ENCODE measurements around the gene TBL1X.

The TBL1X gene

DNA sequence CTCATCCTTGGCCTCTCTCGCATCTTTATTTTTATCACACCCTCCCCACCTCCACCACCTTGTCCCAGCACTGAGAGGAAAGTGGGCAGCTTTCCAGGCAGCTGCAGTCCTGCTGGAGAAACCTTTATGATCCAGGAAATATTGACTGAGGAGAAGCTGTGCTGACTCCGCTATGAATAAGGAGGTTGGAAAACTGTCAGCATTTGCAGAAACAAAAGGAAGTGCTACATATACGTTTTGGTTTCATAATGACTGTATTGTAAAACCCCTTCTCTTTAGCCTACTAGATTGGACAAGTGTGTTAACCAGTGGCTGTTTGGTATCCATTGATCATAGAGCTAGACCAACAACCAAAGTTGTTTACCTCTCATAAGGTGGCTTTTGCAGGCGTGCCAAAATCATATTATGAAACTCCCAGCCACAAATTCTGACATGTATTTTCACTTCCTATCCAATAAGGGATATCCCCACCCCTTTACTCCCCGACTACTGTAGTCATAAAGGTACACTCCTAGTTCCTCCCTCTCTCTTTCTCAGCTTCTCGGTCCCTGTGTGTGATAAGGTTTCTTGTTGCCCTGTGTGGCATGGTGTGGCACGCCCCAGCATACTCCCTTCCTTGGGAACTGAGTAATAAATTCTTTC is 212.4 kb downstream of the TBL1X start:
- DNase-seq = peak; percentile 11

DNA sequence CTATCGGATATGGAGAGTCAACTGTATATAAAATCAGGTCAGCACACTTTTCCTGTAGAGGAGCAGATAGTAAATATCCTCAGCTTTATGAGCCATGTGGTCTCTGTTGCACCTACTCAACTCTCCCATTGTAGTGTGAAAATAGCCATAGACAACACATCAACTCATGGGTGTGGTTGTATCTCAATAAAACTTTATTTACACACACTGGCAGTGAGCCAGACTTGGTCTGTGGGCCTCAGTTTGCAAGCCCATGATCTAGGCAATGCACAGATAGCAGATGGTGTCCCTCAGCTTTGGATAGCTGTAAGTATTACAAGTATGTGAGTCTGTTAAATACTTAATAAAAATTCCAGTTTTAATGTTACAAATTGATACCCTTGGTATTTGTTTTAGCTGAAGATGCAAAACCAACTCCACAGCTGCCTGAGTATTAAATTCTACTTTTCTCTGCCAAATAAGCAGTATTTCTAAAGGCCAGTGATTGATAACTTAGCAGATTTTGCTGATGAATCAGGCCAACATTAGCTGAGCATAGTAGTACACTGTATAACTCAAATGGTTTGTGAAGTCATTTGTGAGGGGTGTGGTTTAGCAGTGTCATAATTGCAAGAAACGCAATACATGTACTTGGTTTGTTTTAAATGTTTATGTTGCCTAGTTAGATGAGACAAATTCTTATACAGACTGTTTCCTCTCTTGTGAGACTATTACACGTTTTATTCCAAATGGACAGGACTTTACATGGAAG is 213.5 kb downstream of the TBL1X start:
- no peak for DNase-seq

DNA sequence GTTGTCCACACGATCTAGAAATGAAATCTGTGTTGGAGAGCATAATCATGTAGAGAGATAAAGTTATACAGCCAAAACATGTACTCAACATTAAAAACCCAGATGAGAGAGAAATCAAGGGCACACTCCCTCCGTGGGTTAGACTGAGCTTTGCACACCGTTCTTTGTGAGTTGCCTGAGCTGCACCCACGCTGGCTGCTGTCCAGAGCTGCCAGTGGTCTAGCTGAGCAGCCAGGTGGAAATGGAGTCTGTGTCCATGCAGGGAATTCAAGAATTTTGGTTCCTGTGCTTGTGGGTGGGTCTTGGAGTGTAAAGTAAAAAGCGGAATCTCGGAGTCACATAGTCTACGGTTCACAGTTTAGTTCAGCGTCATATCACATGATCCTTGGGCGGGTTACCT is 216.2 kb downstream of the TBL1X start:
- DNase-seq = no peak

DNA sequence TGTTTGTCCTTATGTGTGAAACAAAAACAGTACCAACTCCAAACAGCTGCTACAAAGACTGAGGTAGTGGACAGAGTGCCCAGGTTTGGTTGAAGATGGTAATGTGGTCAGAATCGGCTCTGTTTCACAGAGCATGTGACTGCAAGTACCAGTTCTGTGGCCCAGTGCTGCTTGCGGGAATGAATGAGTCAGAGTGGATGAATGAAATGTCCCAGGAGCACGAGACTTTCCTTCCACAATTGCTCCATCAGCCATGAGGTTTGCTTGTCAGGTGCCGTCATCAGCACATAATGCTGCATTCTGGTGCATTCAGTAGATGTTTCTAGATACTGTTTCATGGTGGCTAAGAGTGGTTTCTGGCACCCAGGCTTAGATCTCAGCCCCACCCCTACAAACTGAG is 216.6 kb downstream of the TBL1X start:
- no peak for DNase-seq

DNA sequence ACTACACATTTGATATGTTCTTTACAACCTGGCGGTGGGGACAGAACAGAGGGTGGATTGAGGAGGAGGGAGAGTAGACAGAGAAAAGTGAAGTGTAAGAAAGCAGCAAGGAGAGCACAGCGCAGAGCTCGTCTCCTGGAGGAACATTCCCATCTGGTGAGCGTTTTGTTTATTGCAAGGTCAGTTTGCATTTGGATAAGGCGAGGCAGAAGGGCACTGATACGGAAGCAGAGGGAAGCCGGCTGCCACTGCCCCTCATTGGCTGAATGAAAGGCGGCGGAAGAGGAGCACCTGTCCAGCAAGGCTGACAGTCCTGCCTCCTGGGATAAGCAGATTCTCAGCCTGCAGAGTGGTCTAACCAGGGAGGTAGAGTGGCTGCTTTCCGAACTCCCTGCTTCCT is 217.6 kb downstream of the TBL1X start:
- DNase-seq = no peak

DNA sequence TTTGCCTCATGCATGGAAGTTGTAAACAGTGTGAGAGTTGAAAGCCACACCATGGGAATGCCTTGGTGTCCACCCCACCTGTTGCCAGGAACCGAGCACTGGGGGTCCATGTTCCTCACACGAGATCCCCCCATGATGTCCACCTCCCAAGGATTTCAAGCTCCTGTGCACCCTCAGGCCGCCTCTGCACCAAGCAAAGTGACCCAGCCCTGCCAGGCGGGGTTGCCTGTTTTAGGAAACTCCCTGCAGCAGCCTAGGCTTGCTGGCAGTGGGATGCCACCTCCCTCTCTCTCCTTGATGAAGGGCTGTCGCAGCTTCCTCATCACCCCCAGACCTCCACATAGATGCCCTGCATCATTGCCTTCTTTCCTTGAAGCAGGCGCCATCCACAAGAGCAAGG is 218.0 kb downstream of the TBL1X start:
- DNase-seq = no peak

DNA sequence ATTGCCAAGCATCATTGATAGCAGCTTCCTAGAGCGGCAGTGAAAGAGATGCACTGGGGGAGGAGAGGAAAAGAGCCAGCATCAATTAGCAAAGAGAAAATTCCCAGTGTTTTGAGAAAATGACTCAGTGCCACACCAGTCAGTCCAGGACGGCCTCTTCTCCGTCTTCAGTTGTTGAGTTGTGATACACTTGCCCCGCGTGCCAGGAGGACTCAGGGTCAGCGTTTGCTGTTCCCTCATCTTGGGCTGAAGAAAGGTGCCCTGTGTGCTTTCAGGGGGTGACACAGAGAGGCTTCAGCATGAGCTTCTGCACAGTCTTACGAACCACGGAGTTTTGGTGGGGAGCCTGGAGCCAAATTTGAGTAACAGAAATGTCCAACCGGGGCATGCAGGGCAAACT is 218.5 kb downstream of the TBL1X start:
- DNase-seq = no peak

DNA sequence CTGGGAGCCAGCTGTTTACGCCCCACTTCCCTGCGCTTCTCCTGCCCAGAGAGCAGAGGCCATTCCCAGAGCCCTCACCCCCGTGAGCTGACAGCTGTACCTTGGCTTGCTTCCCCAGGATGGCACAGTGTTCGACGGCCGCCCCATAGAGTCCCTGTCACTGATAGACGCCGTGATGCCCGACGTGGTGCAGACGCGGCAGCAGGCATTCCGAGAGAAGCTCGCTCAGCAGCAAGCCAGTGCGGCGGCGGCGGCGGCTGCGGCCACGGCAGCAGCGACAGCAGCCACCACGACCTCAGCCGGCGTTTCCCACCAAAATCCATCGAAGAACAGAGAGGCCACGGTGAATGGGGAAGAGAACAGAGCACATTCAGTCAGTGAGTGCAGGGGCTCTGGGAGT is 223.0 kb downstream of the TBL1X start:
- DNase-seq = no peak

DNA sequence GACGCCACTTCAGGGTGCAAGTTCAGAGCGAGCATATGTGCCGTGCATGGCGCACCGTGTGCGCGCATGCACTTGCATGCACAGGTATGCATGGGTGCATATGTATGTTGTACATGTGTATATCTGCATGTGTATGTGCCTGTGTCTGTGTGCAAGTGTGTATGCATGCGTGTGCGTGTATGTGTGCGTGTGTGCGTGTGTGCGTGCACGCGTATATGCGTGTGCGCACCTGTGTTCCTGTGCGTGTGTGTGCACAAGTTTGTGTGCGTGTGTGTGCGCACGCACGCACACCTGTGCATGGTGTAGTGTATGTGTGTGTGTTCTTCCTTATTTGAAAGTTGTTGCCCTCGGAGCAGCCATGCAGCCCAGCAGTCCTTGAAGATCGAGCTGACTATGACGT is 224.0 kb downstream of the TBL1X start:
- no peak for DNase-seq

DNA sequence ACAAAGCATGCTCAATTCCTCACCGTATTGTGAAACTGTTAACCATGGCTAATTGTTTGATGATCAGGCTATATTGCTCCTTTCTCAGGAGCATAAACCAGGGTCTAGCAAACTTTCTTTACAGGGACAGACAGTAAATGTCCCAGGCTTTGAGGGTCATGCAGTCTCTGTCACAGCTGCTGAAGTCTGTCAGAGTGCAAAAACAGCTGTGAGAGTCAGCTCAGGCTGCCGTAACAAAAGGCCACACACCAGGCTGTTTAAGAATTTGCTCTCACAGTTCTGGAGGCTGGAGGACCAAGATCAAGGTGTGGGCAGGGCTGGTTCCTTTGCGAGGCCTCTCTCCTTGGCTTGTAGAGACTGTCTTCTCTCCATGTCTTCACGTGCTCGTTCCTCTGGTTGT is 225.2 kb downstream of the TBL1X start:
- DNase-seq = no peak

DNA sequence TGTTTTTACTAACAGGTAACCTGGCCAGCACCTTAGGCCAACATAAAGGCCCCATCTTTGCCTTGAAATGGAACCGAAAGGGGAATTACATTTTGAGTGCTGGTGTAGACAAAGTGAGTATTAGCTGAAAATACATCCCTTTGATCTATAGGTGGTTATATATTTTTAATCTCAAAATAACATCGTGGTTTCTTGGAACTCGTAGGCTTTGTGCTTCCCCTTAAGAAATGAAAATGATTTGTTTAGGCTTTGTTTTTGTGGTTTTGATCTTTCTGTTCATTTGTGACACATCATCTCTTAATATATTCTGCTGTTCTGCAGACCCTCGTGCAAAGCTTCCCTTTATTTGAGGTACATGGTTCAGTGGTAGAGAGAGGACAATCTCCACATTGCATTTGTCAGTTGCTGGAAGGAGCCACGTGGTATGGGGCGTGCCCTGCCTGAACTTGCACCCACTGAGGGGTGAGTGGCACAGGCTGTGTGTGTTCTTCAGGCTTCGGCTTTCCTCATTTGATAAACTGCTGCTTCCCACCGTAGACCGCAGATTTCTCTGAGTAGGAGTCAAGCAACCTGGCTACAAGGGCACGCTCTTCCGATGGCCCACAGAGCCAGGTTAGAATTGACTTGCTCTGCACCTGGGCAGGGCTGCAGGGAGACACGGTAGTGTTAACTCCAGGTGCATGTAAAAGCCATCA is 228.6 kb downstream of the TBL1X start:
- no peak for DNase-seq

DNA sequence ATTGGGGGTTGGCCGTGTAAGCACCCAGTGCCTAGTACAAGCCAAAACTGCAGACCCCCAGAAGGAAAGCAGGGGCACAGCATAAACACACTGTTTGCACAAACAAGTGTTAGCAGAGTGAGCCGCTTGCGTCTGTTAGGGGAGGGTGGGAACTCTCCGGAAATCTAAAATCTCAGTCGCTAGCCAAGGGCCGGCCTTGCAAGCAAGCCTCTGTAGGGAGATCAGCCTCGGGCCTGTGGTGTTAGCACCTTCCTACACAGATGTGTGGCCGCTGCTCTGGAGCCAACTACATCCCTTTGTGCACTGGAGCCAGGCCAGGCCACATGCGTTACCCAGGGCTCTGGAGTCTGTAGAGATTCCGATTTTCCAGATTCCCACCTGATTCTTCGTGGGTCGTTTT is 233.7 kb downstream of the TBL1X start:
- DNase-seq = no peak

DNA sequence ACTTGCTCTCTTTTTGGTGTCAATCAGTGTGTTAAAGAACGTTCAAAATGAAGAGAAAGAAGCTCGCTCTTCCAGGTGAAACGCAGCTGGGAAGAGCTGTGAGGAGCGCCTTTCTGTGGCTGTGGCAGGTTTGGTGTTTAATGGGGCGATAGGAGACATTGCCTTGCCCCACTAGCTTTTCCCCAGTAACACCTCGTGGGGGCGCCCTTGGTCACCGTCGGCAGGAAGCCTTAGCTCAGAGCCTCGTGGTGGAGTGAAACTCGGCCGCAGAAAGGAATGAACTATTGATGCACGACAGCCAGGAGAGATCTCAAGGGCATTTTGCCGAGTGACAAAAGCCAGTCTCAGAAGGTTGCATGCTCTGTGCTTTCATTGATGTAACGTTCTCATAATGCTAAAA is 235.7 kb downstream of the TBL1X start:
- no peak for DNase-seq

DNA sequence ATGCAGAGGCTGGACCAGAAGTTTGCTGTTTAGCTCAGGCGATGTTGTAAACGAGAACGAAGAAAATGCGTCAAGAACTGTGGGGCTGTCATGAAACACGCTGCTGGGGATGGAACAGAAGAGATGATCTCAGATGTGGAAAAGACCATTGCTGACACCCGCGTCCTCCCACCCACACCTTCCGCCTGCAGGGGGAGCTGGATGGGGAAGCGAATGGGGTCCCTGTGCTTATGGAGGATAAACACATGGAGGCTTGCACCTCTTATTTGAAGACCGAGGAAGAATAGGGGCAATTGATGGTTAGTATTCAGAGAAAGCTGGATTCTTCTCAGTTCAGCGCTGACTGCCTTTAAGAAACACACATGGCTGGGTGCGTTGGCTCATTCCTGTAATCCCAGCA is 236.9 kb downstream of the TBL1X start:
- DNase-seq = no peak

DNA sequence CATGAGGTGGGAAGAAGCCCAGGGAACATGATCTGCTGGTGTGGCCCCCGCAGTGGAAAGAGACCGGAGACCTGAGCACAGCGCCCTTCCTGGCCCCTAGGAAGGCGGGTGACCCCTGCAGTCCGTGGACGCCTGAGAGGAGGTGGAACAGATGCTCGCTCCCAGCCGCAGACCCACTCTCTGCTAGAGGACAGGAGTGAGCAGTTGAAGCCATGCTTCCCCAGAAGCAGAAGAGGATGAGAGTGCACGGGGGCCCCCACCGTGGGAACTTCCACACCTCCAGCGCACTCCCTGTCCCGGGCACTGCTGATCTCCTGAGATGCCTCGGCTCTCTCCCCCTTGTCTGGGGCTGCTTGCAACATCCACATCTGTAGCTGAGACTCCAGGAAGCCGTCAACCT is 238.5 kb downstream of the TBL1X start:
- no peak for DNase-seq

DNA sequence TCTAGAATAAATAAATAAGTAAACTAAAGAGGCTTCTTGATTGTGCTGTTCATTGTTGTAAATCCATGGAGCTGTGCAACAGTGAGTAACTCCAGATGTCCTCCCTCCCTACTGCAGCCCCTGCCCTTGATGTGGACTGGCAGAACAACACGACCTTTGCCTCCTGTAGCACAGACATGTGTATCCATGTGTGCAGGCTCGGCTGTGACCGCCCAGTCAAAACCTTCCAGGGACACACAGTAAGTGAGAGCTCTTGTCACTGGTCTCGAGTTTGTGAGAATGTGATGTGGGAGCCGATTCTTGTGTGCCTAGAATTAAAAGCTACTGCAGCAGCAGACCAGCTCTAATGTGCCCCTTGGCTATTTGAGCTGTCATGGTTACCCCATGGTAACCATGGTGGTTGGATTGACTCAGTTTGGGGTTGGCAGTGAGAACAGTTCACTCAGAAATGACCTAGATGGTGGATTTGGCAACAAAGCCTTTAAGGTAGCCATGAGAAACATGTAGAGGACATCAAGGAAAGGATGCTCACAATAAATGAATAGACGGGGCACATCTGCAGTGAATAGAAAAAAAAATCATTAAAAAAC is 240.1 kb downstream of the TBL1X start:
- DNase-seq = no peak

DNA sequence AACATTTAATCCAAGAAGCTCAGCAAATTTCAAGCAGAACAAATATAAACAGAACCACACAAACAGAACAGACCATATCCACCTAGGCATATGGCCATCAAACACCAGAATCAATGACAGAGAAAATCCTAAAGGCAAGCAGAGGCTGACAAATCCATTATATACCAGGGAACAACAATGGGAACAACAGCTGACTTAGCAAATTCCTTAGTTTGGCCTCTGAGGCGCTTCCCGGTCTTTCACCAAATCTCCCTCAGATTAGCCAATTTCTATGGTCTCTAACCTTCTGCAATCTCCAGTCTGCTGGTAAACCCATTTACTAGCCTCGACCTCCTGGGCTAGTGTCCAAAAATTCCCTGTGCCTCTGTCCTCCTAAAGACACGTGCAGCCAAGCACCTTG is 241.6 kb downstream of the TBL1X start:
- DNase-seq = no peak

DNA sequence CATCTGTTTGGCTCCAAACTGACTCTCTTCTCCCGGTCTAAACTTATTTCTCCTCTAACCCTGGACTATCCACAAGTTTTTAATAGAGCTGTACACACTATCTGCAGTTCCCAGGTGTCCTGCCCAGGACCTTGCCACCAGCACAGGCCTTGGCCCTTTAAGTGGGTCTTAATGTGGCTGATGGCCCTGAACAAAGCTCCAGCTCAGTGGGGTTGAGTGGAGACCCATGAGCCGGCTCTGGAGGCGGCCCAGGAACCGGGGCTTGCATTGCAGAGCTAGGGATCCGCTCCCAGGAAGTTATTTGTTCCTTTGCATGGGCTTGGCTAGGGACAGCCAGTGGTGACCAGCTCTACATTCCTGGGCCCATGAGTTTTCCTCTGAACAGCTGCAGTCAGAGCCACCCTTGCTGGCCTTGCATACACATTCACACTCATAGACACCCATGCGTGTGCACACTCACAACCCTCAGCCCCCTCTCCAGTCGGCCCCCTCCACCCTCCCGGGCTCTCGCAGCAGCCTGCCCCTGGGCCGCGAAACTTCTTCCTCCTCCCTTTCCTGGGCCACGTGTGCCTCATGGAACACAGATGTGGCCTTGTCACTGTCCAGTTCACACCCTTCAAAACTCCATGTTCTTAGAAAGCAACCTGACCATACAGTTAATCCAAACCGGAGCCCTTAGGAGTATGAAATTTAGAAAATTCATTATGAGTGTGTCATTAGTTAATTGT is 242.6 kb downstream of the TBL1X start:
- no peak for DNase-seq

DNA sequence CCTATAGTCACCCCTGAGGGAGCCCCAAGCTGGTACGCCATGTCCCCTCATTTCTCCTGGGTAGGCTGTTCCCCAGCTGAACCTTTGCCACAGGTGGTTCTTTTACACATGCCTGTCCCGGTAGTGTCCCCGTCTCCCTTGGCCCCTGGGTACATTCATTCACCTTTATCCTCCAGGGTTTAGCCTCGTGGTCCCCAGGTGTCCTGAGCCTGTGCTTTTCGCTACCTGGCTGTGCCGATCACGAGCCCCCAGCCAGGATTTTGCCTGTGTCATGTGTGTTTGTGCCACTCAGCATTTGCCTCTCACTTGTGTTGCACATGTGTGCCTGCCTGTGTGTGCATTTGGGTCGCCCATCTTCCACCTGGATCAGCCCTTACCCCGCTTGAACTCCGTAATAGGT is 243.2 kb downstream of the TBL1X start:
- no peak for DNase-seq

DNA sequence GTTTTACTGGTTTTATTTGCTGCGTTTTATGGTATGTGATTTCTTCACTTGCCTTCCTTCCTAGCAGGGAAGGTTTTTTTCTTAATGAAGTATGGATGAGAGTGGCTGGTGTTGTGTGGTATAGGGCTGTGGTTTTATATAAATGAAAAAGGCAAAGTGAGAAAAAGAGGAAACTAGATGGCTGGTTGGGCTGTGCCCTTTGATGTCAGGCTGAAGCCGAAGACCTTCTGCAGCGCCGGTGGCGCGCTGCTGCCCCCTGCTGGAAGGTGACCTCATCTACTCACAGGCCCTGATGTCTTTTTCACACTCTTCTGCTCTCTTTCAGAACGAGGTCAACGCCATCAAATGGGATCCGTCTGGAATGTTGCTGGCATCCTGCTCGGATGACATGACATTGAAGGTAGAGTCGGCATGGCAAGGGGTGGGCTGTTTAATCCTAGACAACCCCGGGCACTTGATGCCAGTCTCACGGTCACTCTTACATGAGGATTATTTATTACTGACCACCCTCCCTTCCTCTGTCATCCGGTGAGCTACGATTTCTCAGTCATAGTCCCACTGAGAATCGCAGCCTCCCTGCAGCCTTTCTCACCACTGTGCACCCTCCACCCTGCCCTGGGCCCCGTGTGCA is 244.2 kb downstream of the TBL1X start:
- peak; percentile 60 for DNase-seq

DNA sequence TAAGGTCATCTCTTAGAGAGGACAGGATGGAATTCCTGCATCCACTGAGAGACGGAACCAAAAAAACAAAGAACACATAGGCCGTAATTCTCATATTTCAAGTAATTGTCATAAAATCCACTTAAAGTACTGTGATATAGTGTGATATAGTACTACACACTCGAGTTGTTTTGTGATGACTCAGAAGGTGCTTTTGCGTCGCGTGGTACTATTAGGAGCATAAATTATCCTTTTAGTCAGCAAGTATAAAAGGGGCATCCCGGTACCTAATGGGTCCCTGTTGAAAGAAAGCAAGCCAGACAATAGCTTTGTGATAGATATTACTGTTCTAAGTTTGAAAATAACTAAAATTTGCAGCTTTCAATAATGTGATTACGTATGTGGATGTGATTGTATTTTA is 245.5 kb downstream of the TBL1X start:
- no peak for DNase-seq

DNA sequence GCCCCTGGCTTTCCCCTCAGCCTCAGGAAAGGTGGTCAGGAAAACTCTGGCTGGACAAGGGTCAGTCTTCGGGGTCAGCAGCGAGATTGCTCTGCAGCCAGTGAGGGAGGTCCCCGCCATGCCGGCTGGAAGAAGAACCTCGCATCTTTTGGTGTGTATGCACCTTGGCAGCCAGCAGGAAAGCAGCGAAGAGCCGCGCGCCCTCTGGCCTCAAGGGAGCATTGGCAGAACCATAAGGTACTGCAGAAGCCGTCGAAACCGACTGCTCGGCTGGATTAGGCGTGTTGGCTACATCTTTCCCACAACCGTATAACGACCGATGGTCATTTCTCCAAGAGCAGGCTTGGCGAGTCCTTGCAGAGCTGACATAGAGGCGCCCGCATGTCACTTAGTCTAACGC is 252.5 kb downstream of the TBL1X start:
- DNase-seq = no peak

DNA sequence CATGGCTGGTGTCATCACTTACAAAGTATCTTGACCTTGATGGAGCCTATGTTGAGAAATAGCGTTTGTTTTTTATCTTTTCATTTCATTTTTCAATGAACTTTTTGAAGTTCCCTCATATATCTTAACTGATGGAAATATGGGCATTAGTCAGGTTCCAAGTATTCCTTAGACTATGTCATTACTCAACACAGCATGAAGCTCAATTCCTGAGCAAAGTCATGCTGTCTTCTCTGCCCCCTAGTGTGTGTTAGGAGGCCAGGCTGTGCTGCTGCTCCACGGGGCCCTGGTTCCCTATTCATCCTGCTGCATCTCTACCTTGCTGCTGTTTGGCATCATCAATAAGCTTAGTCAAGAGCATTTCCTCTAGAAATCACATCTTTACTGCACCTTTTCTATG is 259.9 kb downstream of the TBL1X start:
- DNase-seq = no peak

All from stimulated activated naive CD4-positive, alpha-beta T cell treated with Interleukin-2 at 50 U/mL for 16 hours (primary cell).